GM18907 (cell line): Measurements from ENCODE around the gene MLKL.
"Not testable (repeated sequence)": the region's sequence is repeated elsewhere in the genome, so short reads cannot be mapped to it uniquely, and the experiment has no call there.

Experiments
- ATAC-seq: cut with Tn5 transposase; IDR thresholded peaks from one replicate; pipeline ENCODE4 v1.9.1; 2021; ENCODE audit warnings: mild to moderate bottlenecking, moderate library complexity; ENCODE audit not compliant: unreplicated experiment

Gene MLKL

GRCh38 chr16:74732707-74733350, 32.2 kb upstream of the MLKL start:
- ATAC-seq: no peak

DNA sequence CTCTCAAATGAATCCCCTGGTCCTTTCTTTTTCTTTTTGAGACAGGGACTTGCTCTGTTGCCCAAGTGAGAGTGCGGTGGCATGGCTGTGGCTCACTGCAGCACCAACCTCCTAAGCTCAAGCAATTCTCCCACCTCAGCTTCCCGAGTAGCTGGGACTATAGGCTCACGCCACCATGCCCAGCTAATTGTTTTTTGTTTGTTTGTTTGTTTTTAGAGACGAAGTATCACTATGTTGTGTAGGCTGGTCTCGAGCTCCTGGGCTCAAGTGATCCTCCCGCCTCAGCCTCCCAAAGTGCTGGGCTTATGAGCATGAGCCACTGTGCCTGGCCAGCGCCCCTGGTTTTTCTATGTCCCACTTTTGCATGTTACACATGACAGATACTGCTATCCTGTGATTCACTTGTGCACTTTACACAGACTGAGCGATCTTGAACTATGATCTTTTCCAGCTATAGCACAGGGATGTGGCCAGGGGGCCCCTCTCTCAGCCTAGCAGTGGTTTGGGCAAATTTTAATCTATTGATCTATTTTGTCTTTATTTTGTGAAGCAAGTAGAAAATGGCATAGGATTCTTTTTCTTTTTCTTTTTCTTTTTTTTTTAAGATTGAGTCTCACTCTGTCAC, 31.3 kb upstream of the MLKL start:
- no peak for ATAC-seq

DNA sequence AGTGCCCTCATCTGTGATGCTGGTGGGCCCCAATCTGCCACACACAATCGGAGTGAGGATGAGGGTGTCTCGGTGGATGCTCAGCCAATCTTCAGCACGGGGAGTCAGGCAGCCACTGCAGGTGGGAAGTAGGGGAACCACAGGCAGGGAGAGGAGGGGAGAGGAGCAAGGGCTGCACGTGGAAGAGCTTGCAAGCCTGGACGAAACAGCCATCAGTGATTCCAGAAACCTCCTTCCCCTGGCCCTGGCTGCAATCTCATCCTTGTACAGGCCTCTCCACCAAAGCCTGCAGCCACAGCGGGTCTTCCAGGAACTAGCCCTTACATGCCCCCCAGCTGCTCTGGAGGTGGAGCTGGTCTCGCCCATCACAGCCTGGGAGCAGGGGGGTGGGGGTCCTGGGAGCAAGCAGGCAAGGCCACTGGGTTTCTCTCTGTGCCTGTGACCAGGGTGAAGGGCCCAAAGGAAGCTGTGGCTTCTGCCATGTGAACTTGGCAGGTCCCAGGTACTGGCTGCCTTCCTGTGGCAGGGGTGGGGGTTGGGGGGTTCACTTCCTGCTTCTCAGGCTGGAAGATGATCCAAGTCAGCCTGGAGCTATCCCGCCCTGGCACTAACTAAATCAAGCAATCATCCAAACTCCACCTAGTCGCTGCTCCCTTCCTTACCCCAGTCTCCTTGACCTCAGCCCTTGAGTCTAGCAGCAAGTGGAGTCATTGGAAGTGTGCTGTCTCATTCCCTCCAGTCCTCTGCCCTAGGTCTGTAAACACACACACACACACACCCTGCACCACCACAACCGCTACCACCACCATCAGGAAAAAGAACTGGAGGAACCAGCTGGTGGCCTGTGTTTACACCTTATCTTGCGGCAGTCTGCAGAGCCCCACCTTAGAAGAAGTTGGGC, 29.4 kb upstream of the MLKL start:
- no peak for ATAC-seq

DNA sequence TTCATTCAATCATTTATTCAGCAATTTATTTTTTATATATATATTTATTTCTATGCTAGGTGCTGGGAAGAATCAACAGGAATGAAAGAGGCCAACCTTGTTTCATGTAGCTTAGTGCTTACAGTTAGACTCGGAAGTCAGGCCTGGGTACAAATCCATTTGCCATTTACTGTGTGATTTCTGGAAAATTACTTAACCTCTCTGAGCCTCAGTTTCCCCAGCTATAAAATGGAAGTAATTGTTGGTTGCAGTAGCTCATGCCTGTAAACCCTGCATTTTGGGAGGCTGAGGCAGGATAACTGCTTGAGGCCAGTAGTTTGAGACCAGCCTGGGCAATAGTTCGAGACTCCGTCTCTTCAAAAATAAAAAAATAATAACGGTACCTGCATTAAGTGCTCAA, 27.2 kb upstream of the MLKL start:
- no peak for ATAC-seq

- no peak for ATAC-seq
Measured at GRCh38 chr16:74726716-74727115, 26.1 kb upstream of the MLKL start.

- ATAC-seq: no peak
Measured at GRCh38 chr16:74725651-74726455, 25.2 kb upstream of the MLKL start.

GRCh38 chr16:74724820-74725549, 24.3 kb upstream of the MLKL start:
- no peak for ATAC-seq

DNA sequence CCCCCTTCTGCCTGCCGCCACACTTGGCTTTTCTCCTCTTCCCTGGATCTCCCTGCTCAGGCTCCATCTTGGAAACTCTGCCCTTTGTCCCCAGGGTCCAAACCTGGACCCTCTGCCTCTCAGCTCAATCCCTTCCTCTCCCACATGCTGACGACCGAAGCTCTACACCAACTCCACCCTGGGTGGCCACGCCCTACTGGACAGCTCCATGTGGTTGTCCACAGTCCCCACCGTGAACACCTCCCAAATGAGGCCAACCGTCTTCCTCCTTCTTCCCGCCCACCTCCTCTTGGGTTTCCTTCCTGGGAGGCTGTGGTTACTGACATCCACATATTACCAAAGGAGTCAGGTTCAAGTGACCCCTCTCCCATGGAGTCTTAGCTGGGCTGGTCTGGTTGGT, 22.6 kb upstream of the MLKL start:
- no peak for ATAC-seq

DNA sequence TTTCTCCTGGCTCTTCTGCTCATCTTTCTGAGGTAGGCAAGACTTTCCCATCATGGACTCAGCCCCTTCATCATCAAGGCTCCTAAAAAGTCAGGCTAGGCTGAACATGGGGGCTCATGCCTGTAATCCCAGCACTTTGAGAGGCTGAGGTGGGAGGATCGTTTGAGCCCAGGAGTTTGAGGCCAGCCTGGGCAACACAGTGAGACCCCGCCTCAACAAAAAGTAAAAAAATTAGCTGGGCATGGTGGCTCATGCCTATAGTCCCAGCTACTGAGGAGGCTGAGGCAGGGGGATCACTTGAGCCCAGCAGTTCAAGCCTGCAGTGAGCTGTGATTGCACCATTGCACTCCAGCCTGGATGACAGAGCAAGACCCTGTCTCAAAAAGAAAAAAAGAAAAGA, 21.5 kb upstream of the MLKL start:
- ATAC-seq: not testable (repeated sequence)

DNA sequence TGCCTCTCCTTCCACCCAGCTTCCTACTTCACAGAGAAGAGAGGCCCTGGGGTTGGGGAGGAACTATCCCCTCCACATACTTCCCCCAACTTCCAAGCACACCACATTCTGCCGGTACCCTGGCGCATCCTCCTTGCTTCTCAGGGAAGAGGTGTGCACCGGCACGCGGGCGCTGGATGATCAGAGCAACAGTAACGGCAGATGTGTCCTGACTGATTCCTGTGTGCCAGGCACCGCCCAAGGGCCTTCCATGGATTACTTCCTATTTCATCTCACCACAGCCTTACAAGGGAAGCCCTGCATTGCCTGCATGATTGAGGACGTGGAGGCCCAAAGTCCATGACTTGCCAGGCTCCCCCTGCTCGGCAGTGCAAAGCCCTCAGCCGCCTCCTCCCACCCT, 21.1 kb upstream of the MLKL start:
- ATAC-seq: no peak

GRCh38 chr16:74720579-74720978, 19.9 kb upstream of the MLKL start:
- ATAC-seq: no peak

- ATAC-seq: no peak
Measured at GRCh38 chr16:74718741-74719610, 18.3 kb upstream of the MLKL start.

DNA sequence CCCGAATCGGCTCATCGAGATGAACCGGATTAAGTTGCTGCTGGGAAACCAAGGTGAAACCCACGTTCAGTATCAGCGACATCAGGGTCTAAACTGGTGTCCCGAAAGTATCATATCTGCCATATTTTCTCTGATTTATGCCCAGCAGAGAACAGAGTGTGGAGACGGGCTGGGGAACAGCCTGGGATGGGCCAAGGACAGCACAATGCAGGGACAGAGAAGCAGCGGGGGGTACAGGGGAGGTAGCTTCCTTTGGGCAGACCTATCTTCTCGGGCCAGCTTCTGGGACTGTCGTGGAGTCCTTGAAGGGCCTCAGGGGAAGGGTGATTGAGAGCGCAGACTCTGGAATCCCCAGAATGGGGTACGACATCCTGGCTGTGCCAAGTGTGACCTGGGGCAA, 17.5 kb upstream of the MLKL start:
- ATAC-seq: no peak

- no peak for ATAC-seq
Measured at GRCh38 chr16:74717367-74717766, 16.7 kb upstream of the MLKL start.

DNA sequence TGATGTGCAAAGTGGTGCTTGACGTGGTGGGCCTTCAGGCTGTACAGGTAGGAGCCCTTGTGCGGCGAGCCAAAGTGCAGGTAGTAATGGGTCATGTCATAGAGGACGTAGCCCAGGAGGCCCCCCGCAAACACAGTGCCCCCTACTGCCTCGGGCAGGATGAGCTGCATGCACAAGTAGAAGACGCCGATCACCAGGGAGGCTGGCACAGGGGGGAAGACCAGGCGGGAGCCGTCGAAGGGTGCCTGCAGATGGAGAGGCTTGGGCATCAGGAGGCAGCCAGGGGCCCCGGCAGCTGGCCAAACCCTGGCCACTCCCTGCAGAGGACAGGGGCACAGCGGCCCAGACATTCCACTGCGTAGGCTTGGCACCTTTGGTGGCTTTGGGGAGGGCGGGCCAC, 15.7 kb upstream of the MLKL start:
- no peak for ATAC-seq

DNA sequence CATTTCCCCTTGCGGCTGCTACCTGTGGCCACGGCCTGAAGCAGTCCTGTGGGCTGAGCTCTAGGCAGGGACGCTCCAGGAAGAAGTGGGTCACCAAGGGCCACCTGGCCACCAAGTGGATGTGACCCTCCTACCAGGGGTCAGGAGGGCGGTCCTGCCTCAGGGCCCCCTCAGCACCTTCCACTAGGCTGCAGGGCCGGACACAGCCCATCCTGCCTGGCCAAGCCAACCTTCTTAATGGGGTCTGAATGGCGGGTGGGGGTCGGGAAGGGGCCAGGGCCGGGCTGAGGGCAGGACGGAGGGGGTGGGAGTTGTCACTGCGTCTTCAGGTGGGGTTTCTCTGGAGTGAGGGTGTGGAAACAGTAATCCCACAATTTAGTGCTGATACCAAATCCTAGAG, 13.2 kb upstream of the MLKL start:
- no peak for ATAC-seq

DNA sequence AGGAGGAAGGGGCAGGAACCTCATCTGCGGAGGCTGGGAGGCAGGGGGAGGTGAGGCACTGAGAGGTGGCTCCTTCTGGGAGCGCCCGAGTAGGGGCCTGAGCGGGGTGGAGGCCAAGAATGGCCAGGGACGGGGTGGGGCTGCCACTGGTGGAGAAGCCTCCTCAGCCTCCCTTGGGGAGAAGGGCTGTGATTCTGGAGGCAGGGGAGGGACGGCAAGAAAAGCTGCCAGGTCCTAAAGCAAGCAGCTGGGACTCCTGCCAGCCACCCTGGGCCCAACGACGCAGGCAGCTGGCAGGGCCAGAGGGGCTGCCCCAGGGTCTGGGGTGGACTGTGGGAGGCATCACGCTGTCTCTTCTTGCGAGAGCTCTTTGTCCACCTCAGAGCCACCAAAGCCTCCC, 12.7 kb upstream of the MLKL start:
- ATAC-seq: no peak

DNA sequence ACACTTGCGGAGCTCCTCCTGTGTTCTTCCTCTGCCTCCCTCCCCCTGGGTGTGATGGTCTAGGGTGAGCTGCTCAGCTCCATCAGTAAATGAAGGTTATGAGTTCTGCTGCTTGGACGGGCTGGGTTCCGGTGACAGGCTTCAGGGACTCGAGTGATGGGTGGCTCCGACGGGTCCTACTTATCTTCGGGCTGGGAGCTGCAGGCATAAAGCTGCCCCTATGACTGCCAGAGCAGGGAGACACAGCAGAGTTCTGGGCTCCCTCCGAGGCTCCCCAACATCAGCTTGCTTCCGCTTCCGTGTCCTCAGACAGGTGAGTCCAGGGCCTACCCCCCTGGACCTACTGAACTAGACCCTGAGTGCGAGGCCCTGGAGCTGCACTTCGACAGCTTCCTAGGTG, 11.3 kb upstream of the MLKL start:
- ATAC-seq: no peak

- ATAC-seq: no peak
Measured at GRCh38 chr16:74710401-74710800, 9.7 kb upstream of the MLKL start.
